NCI-H128 (cell line): Measurements from ENCODE around the gene ANKRD1.
A peak's percentile ranks its signal among the peaks of the same experiment; 100 is the strongest.
"Not testable (repeated sequence)": the region's sequence is repeated elsewhere in the genome, so short reads cannot be mapped to it uniquely, and the experiment has no call there.

Experiments
- DNase-seq: peaks from one replicate; lab custom pipeline; 2025; ENCODE audit not compliant: unreplicated experiment; lab: John Stamatoyannopoulos, UW

ANKRD1 gene

GRCh38 chr10:90912854-90913479 is 7.9 kb downstream of the ANKRD1 start:
- no peak for DNase-seq

- no peak for DNase-seq
Observed at GRCh38 chr10:90912174-90912573, 8.7 kb downstream of the ANKRD1 start.

DNA sequence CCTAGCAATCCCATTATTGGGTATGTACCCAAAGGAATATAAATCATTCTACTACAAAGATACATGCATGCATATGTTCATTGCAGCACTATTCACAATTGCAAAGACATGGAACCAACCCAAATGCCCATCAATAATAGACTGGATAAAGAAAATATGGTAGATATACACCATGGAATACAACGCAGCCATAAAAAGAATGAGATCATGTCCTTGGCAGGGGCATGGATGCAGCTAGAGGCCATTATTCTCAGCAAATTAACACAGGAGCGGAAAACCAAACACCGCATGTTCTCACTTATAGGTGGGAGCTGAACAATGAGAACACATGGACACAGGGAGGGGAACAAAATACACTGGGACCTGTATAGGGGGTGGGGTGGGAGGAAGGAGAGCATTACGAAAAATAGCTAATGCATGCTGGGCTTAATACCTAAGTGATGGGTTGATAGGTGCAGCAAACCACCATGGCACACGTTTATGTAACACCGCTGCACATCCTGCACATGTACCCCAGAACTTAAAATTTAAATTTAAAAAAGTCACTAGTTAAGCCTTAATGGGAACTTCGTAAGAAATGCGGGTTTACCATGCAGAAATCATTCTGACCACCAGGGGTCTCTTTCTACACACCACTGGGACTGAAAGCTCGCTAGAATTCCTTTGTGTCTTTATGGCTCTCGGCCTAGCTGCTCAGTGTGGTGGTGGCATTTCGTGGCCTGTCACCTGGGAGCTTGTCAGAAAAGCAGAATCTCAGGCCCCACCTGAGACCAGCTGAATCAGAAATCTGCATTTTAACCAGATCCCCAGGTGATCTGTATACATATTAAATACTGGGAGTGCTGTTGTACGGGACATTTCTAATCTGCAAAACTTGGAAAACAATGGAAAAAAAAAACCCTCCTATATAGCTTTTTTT is 9.5 kb downstream of the ANKRD1 start:
- peak; percentile 2 for DNase-seq

DNA sequence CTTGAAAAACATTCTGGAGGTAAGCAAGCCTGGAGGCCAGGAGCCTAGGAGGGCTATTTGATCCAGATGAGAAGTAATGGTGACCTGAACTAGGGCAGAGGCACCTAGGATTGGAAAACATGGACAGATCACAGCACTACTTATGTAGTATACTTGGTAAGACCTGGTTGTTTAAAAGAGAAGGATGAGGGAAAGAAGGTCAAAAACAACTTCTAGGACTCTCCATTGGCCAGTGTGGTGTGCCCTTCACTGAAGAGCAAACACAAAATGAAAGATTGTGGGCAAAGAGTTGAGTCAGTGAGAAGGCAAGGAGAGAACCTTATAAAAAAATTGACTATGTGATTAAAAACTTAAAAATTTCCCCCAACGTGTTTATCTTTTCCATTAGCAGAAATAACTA is 14.3 kb downstream of the ANKRD1 start:
- DNase-seq = no peak

- no peak for DNase-seq
Observed at GRCh38 chr10:90905925-90906324, 15.0 kb downstream of the ANKRD1 start.

DNA sequence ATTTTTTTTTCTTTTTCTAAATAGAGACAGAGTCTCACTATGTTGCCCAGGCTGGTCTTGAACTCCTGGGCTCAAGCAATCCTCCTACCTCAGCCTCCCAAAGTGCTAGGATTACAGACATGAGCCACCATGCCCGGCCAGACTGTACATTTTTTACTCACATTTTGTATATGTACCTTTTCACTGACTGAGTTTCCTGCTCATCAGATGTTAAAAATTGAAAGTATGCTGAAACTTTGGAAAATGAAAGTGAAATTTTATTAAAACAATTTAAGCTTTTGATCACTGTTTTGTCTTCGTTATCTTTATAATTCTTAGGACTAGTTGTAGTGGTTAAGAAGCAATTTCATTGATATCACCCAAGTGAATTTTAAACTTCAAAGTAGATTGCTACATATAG is 24.0 kb downstream of the ANKRD1 start:
- not testable (repeated sequence) for DNase-seq

- no peak for DNase-seq
Observed at GRCh38 chr10:90893190-90893589, 27.7 kb downstream of the ANKRD1 start.

- no peak for DNase-seq
Observed at GRCh38 chr10:90890347-90890746, 30.5 kb downstream of the ANKRD1 start.

GRCh38 chr10:90889636-90890035 is 31.3 kb downstream of the ANKRD1 start:
- no peak for DNase-seq

GRCh38 chr10:90888387-90888786 is 32.5 kb downstream of the ANKRD1 start:
- no peak for DNase-seq

DNA sequence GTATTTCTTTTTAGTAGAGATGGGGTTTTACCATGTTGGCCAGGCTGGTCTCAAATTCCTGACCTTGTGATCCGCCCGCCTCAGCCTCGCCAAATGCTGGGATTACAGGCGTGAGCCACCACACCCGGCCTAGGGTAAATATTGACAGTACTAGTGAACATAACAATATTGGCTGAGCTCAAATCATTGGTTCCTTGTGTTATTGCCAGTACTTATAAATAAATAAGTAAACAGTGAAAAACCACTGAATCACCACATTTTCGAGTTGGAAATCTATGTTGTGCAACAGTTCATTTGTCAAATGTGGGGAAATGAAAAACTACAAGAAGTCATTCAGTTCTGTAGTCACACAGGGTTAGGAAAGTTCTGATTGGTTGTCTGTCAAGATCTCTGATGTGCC is 33.3 kb downstream of the ANKRD1 start:
- no peak for DNase-seq

DNA sequence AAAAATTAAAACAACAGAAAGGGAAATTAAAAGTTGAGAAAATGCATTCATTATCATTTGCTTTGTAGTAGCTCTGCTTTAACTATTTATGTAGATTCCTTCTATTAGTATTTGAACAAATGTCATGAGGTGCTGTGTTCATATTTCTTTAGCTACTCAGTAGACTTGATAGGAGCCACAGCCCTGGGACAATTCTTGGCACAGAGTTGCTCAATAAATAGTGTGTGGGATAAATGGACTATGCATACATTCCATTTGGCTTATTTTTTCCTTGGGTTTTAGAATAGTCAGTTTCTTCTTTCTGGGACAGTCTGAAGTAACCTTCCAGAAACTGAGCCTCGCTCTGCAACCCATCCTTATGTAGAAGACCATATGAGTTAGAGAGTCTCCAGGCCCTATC is 35.7 kb downstream of the ANKRD1 start:
- DNase-seq = no peak

DNA sequence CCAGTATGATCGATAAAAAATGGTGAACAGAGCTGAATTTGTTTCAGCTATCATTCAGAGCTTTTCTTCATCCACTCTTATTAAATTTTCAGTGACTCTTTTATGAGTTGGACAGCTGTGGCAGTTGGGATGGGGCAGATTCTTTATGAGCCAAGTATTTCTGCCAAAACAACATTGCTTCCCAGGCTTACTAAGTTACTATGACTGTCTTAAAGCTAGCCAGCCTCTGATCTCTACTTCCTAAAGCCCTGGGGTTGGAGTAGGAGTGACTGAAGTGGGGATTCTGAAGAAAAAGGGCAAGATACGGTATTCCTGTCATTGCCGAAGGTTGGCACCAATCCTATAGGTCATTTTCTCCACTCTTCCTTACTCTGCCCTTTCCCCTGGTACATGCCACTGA is 36.5 kb downstream of the ANKRD1 start:
- DNase-seq = no peak

GRCh38 chr10:90880059-90880719 is 40.7 kb downstream of the ANKRD1 start:
- DNase-seq = not testable (repeated sequence)

- DNase-seq = no peak
Observed at GRCh38 chr10:90879062-90879461, 41.8 kb downstream of the ANKRD1 start.

DNA sequence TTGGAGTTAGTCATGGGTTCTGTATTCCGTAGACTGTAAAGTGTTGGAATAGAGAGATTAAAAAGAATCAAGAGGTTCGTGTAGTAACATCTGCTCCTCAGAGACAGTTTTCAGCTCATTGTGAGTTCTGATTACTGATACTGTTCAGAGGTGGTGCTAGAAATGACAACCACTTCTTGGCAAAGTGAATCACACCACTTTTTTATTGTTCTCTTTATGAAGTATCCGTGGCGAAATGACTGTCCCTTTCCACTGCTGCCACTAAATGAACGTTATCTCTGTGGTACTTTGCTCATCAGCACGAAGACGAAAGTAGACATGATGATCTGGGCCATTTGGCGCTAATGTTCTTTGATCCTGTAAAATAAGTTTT is 48.3 kb downstream of the ANKRD1 start:
- DNase-seq = no peak

- DNase-seq = peak; percentile 6
Observed at GRCh38 chr10:90871766-90872647, 48.9 kb downstream of the ANKRD1 start, which contains the start of gene RPP30. Gene RPP30, plus strand, starts transcription at chr10:90871974. Its CDS starts 13 bp downstream, at chr10:90871987.

DNA sequence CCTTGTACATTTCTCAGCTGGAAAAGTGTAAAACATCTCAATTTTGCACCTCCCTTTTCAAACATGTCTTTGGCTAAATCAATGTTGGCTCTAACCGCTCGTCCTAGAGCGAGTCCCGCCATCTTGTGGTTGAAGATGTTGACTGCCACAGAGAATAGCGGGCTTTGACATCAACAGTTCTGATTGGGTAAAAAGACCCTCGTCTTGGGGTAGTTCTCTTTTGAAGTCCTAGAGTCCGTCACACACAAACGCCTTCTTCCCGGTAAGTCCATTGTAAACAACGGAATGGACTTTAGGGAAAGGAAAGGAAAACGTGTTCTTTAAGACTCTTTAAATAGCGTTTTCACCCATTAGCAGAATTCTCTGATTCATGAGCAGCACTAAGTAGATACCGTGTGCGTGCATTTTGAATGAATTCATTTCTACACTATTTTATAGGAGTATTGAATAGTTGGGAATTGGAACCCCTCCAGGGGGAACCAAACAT is 49.6 kb downstream of the ANKRD1 start:
- DNase-seq = no peak

DNA sequence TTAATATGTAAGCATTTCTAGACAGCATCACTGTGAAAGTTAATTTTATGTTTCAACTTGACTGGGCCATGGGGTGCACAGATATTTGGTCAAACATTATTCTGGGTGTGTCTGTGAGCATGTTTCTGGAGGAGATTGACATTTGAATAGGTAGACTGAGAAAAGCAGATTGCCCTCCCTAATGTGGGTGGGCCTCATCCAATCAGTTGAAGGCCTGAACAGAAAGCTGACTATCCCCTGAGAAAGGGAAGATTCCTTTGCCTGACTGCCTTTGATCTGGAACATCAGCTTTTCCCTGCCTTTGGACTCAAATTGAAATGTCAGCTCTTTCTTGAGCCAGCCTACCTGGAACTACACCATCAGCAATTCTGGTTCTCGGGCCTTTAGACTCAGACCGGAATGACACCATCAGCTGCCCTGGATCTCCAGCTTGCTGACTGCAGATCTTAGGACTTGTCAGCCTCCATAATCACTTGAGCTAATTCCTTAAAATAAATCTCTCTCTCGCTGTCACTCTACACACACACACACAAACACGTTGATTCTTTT is 54.8 kb downstream of the ANKRD1 start:
- no peak for DNase-seq

DNA sequence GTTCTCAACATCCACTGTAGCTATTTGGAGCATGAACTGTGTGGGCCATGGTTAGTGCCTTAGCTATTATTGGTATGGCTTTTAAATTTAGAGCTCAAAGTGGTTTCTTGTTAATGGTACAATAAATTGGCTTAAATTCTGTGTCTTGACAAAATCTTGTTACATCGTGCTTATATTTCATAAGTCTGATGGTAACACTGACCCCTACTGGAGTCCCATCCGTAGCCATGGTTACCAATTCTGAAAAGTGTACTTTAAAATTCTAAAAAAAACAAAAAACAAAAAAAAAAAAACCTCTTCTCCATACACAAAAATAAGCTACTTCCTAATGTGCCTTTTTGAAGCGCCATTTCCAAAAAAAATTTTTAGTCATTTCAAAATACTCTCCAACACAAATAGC is 55.5 kb downstream of the ANKRD1 start:
- DNase-seq = no peak
